Omental fat pad (tissue), 4 donors: ENCODE results near the gene MYL12B. TPM values are rescaled to one million over a fixed set of nuclear protein-coding genes. Genes with fewer than 3 reads are reported as not detected.
A peak's percentile ranks its signal among the peaks of the same experiment; 100 is the strongest.

Experiments
- ATAC-seq: fragments of 150-250 bp; one replicate; pipeline ENCODE4 v1.9.1; 2016; ENCODE audit warnings: mild to moderate bottlenecking, moderate library complexity; ENCODE audit not compliant: low FRiP score
- DNase-seq: peaks from one replicate; pipeline ENCODE4 v3.0.0-alpha.2; 2019; ENCODE audit warnings: low spot score
- total RNA-seq, 4 donors: library from RNA; depleted of rRNA; stranded (reverse); fragments of >200 nt; gene quantifications; one replicate each; pipeline ENCODE4 v1.1.0, GENCODE V29; 2016
- TF ChIP-seq, protein P1 (sequence below), 3 donors: fragments of 450-650 bp; IDR thresholded peaks; one replicate each; pipeline ENCODE4 v1.5.1; 2016 to 2017; ENCODE audit warnings: antibody characterized with exemption in 3 of 3, mild to moderate bottlenecking in 3 of 3, moderate library complexity in 2 of 3

MYL12B gene
- total RNA-seq, 4 donors from 2014 or later: 263 to 352 (median 318) TPM

GRCh38 chr18:3235846-3236245 is 26.1 kb upstream of the MYL12B start:
- no peak for DNase-seq
- ATAC-seq: no peak

DNA sequence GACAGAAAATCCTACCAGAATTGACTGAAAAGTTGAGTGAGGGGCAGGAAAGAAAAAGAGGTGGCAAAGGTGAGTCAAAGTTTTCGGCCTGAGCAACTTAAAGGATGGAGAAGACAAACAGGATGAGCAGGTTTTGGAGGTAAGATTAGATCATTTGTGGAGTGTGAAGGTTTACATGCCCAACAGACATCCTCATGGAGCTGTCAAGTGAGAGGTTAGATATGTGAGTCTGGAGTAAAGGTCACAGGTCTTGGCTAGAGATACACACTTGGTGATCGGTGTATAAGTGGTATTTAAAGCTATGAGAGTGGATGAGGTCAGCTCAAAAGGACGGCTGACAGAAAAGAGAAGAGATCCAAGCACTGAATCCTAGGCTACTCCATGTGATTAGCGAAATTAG is 25.5 kb upstream of the MYL12B start:
- DNase-seq: no peak
- ATAC-seq: no peak
- TF ChIP-seq, protein P1, sequence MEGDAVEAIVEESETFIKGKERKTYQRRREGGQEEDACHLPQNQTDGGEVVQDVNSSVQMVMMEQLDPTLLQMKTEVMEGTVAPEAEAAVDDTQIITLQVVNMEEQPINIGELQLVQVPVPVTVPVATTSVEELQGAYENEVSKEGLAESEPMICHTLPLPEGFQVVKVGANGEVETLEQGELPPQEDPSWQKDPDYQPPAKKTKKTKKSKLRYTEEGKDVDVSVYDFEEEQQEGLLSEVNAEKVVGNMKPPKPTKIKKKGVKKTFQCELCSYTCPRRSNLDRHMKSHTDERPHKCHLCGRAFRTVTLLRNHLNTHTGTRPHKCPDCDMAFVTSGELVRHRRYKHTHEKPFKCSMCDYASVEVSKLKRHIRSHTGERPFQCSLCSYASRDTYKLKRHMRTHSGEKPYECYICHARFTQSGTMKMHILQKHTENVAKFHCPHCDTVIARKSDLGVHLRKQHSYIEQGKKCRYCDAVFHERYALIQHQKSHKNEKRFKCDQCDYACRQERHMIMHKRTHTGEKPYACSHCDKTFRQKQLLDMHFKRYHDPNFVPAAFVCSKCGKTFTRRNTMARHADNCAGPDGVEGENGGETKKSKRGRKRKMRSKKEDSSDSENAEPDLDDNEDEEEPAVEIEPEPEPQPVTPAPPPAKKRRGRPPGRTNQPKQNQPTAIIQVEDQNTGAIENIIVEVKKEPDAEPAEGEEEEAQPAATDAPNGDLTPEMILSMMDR (IDR thresholded peaks at IDR 0.05): no peak

More at GRCh38 chr18:3235846-3236245, 26.1 kb upstream of the MYL12B start:
- TF ChIP-seq, protein P1 (IDR thresholded peaks at IDR 0.05): no peak

DNA sequence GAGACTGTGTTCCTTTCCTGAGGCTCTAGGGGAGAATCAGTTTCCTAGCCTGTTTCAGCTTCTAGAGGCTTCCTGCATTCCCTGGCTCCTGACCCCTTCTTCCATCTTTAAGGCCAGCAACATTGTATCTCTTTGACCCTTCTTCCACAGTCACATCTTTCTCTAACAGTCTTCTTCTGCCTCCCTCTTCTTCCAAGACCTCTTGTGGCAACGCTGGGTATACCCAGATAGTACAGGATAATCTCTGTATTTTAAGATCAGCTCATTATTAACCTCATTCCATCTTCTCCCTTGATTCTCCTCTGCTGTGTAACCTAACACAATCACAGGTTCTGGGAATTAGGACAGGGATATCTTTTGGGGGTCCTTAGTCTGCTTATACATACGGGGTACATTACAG is 23.2 kb upstream of the MYL12B start:
- TF ChIP-seq, protein P1 (IDR thresholded peaks at IDR 0.05): no peak
- DNase-seq (no peak), ATAC-seq (no peak)

DNA sequence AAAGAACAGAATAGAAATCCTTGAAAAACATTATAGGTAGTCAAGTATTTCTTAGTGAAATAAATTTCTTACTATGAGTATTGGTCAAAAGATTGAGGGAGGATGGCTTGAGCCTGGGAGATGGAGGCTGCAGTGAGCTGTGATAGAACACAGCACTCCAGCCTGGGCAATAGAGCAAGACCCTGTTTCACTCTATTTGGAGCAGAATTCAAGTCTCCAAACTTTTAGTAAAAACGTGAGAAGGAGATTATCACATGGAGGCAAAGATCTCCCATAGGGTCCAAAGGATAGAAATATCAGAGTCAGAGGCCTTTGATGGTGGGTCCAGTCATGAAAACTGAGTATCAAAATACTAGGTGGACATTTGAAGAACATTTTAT is 16.8 kb upstream of the MYL12B start:
- no peak for DNase-seq
- TF ChIP-seq, protein P1 (IDR thresholded peaks at IDR 0.05): no peak
- no peak for ATAC-seq

GRCh38 chr18:3245853-3246634 is 15.9 kb upstream of the MYL12B start:
- ATAC-seq: peak; percentile 65
- DNase-seq: peak; percentile 39
- TF ChIP-seq, protein P1 (IDR thresholded peaks at IDR 0.05): peak in 2 of 3 donors; percentile 73 to 87

DNA sequence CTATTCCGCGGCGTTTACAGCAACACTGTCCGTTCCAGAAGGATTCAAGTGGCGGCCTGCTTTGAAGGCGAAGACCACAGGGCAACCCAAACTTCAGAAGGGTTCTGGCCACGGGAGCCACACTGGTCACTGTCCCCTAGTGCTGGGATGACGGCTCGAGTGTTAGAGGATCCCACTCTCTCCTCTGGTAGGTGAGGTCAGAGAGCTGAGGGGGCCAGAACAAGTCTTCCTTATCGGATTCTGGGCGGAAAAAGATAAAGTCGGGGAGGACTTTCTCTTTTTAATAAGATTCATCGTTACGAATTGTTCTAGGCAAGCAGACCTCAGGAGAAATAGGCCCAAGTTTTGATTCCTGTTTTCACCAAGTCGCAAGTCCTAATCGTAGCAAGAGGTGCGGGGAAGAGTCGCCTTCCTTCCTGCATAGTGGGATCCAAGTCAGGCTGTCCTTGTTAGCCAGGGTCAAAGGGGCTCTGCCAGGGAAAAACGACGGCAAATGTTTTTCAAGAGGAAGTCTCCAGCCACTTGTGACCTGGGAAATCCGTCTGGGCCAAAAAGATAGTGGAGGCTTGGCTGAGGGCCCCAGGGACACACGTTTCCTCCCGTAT is 15.2 kb upstream of the MYL12B start:
- ATAC-seq: no peak
- DNase-seq: no peak
- TF ChIP-seq, protein P1 (IDR thresholded peaks at IDR 0.05): no peak
